ENCODE results near the gene ADPRM.

GRCh38 chr17:10754109-10754508, 56.7 kb downstream of the ADPRM start:
- TF ChIP-seq CTCF (IDR thresholded peaks at IDR 0.05 in 4 of 5, conservative IDR thresholded peaks at IDR 0.05 in 1 of 5), result no peak
- no peak for TF ChIP-seq POLR2A (IDR thresholded peaks at IDR 0.05)

Measured in gastrocnemius medialis (tissue), 4 donors.